Stimulated activated memory B cell treated with anti-CD40 and anti-IgM and Interleukin-4, amounts not matched to agents 10 μg/mL and 1 μg/mL and 100 μg/mL, for 72 hours (primary cell): Measurements from ENCODE around the gene CCDC90B.
"Not testable (repeated sequence)": the region's sequence is repeated elsewhere in the genome, so short reads cannot be mapped to it uniquely, and the experiment has no call there.

Source experiments
- ATAC-seq: fragments of 150-1000 bp; cut with Tn5 transposase; 2 replicates; pipeline ENCODE4 v1.10.0; 2021
- H3K27ac Mint-ChIP-seq: one replicate; pipeline ENCODE4 v1.8.0; 2022; ENCODE audit warnings: mild to moderate bottlenecking, mixed read lengths
- H3K27me3 Mint-ChIP-seq: one replicate; pipeline ENCODE4 v1.8.0; 2022; ENCODE audit warnings: mixed read lengths
- H3K36me3 Mint-ChIP-seq: one replicate; pipeline ENCODE4 v1.8.0; 2022; ENCODE audit warnings: mixed read lengths
- H3K4me1 Mint-ChIP-seq: one replicate; pipeline ENCODE4 v1.8.0; 2022; ENCODE audit warnings: mixed read lengths
- H3K4me3 Mint-ChIP-seq: one replicate; pipeline ENCODE4 v1.8.0; 2022; ENCODE audit warnings: mild to moderate bottlenecking, moderate library complexity, mixed read lengths
- H3K9me3 Mint-ChIP-seq: one replicate; pipeline ENCODE4 v1.8.0; 2022; ENCODE audit warnings: mixed read lengths

The CCDC90B gene

DNA sequence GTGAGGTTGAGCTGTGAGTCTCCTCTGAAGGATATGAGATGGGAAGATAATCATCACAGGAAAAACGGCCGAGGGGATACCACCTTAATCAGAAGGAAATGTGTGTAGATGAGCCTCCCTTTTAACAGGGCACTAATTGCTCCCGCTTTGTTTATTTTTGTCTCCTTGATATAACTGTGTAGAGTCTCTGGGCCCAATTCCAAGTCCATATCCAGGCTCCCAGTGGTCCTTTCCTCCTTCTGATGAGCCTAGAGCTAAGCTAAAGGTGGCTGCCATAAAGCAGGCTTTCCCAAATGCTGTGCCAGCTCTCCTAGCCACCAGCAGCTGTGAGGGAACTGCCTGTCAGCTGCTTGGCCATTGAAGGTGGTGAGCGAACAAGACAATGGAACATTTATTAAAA is 17.1 kb upstream of the CCDC90B start:
- H3K9me3 Mint-ChIP-seq = no peaks in the 10 kb centered on the region

DNA sequence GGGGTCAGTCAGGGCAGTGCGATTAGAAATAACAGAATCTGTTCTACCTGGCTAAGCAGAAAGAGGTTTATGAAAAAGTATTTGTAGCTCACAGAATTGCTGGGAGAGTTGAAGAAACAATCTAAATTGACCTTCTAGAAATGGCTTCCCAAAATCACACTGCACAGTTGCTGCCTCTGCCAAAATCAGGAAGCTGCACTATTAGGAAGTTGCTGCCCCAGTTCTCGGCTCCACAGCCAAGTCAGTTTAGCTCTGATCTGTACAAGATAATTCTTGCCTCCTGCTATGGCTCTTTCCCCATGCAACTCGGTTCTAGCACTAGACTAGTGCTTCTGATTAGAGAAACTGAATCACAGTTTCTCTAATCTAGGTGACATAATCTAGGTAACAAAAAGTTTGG is 16.0 kb upstream of the CCDC90B start:
- Mint-ChIP-seq H3K9me3 (no peaks in the 10 kb centered on the region), H3K36me3 (no peaks in the 10 kb centered on the region), H3K27ac (no peak overlapping the region), H3K4me1 (no peaks in the 10 kb centered on the region), H3K27me3 (no peaks in the 10 kb centered on the region), H3K4me3 (no peak overlapping the region)
- ATAC-seq = no peak

More for the DNA sequence above, 17.1 kb upstream of the CCDC90B start:
- no peak for ATAC-seq
- Mint-ChIP-seq H3K27me3 (no peaks in the 10 kb centered on the region), H3K4me1 (no peaks in the 10 kb centered on the region), H3K27ac (no peak overlapping the region), H3K4me3 (no peak overlapping the region), H3K36me3 (no peaks in the 10 kb centered on the region)

DNA sequence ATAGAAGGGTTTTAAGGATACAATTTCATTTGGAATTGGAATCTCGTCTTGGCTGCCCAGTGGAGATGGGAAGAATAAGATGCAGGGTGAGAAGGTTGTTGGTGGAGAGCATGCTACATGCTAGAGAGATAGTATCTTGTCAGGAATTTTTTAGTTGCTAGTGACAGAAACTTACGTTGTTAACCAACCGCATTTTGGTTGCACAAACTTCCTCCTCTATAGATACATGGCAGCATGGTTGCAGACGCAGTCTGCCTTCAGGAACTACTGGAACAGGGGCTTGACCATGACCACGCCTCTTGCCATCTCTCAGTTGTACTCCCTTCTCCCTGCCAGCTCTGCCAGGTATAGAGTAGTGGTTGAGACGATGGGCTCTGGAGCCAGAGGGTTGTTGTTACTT is 13.5 kb upstream of the CCDC90B start:
- ATAC-seq = no peak
- Mint-ChIP-seq H3K4me1 (no peaks in the 10 kb centered on the region), H3K36me3 (no peaks in the 10 kb centered on the region), H3K27ac (no peak overlapping the region), H3K9me3 (no peaks in the 10 kb centered on the region), H3K27me3 (no peaks in the 10 kb centered on the region), H3K4me3 (no peak overlapping the region)

DNA sequence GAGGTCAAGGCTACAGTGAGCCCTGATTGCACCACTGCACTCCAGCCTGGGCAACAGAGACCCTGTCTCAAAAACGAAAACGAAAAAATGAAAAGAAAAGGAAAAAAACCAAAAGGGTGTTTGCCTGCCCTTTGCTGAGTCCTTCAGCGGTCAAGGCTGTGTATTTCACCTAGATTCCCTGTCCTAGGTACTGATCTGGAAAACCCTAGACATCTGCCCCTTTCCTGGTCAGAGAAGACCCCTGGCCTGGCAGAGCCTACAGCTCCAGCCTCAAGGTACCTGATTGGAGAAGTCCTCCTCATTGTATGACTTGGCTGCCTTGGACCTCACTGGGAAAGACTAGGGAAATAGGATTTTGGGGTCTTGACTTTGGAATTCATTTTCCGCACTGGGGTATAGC is 8.0 kb upstream of the CCDC90B start:
- Mint-ChIP-seq H3K27ac (no peak overlapping the region), H3K4me3 (no peak overlapping the region), H3K4me1 (peaks cover 14% of the 10 kb centered on the region), H3K9me3 (no peaks in the 10 kb centered on the region), H3K27me3 (no peaks in the 10 kb centered on the region), H3K36me3 (no peaks in the 10 kb centered on the region)
- no peak for ATAC-seq

DNA sequence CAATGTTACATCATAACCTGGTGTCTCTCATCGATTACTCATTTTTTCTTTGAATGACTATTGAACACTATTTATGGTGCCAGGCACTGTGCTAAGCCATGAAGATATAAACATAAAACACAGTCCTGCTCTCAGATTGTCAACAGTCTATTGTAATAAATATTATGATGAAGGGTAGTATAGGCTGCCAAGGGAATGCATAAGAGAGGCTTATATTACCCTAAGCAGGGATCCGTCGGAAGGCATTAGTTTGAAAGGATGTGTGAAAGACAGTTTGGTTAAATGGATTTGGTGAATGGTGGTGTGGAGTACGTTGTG is 7.2 kb upstream of the CCDC90B start:
- Mint-ChIP-seq H3K27ac (no peak overlapping the region), H3K4me1 (peaks cover 20% of the 10 kb centered on the region), H3K4me3 (no peak overlapping the region), H3K36me3 (no peaks in the 10 kb centered on the region), H3K27me3 (no peaks in the 10 kb centered on the region), H3K9me3 (no peaks in the 10 kb centered on the region)
- no peak for ATAC-seq

DNA sequence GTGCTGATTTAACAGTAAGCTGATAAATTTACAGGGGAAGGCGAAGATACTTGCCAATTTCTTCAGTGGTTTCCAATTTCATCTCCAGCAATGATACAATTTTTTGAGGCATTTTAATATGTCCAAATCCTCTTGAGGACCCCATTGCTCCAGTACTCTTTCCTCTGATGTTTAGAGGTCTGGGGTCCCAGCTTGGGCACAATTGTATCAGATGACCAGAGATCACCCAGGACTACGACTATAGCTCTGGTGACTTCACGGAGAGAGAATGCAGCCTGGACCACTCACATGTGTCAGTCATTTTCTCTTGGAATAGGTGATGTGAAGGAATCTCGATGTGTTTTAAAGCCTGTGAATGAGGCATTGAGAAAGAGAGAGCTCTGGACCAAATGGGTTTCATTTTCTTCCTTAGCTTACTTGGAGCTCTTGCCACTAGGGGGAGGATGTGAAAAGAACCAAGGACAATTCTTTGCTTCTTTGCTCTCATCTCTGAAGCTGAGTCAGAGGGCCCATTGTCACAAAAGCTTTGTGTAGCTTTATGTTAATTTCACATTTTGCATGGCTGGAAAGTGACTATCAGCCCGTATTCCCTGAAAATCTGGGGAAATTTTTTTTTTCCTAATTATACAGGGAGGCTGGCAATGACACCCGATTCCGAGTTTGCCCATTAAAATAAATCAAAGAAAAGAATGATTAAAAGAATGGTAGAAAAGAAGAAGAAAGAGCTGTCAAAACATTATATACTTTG is 6.7 kb upstream of the CCDC90B start:
- no peaks in the 10 kb centered on the region for H3K27me3 Mint-ChIP-seq
- peak; percentile 73 for ATAC-seq
- peaks cover 20% of the 10 kb centered on the region for H3K4me1 Mint-ChIP-seq
- H3K36me3 Mint-ChIP-seq = no peaks in the 10 kb centered on the region
- H3K9me3 Mint-ChIP-seq = no peaks in the 10 kb centered on the region
- peak overlapping the region; percentile 66 for H3K27ac Mint-ChIP-seq
- H3K4me3 Mint-ChIP-seq = peak overlapping the region; percentile 52

DNA sequence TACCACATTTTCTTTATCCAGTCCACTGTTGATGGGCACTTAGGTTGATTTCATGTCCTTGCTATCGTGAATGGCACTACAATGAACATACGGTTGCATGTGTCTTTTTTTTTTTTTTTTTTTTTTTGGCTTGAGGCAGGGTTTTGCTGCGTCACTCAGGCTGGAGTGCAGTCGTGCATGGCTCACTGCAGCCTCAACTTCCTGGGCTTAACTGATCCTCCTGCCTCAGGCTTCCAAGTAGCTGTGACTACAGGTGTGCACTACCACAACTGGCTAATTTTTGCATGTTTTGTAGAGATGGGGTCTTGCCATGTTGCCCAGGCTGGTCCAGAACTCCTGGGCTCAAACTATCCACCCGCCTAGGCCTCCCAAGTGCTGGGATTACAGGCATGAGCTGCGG is 1.5 kb upstream of the CCDC90B start:
- no peaks in the 10 kb centered on the region for H3K36me3 Mint-ChIP-seq
- H3K27ac Mint-ChIP-seq = peak overlapping the region; percentile 7
- no peak for ATAC-seq
- H3K27me3 Mint-ChIP-seq = no peaks in the 10 kb centered on the region
- H3K4me3 Mint-ChIP-seq = no peak overlapping the region
- peaks cover 42% of the 10 kb centered on the region for H3K4me1 Mint-ChIP-seq
- H3K9me3 Mint-ChIP-seq = peaks cover 3% of the 10 kb centered on the region

DNA sequence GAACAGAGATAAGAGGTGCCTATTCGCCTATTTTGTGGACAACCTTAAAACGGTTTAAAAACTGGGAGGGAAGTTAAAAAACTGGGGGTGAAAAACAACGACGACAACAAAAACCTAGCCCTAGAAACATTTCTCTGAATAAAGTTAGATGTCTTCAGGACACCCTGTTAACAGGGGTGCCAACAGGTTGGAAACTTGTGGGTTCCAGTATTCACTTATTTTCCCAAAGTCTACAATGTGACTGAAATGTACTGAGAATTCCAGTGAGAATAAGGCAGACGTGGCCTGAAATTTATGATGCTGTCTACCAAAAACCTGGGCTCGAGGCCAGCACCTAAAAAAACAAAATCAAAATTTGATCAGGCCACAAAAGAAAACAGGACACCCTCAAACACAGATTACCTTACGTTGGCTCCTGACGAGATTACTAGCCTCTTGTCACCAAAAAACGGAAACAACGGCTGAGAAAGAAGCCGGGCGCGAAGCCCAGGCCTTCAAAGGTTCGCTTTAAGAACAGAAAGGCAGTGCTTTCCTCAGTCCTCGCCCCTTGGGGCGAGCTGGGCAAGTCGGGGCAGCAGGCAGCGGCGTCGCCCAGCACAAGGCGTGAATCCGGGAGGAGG is 906 bp downstream of the CCDC90B start:
- Mint-ChIP-seq H3K4me1 (peaks cover 51% of the 10 kb centered on the region), H3K36me3 (peaks cover 5% of the 10 kb centered on the region), H3K9me3 (peaks cover 3% of the 10 kb centered on the region), H3K4me3 (peak overlapping the region; percentile 99), H3K27me3 (no peaks in the 10 kb centered on the region), H3K27ac (peak overlapping the region; percentile 97)
- ATAC-seq = peak; percentile 73

DNA sequence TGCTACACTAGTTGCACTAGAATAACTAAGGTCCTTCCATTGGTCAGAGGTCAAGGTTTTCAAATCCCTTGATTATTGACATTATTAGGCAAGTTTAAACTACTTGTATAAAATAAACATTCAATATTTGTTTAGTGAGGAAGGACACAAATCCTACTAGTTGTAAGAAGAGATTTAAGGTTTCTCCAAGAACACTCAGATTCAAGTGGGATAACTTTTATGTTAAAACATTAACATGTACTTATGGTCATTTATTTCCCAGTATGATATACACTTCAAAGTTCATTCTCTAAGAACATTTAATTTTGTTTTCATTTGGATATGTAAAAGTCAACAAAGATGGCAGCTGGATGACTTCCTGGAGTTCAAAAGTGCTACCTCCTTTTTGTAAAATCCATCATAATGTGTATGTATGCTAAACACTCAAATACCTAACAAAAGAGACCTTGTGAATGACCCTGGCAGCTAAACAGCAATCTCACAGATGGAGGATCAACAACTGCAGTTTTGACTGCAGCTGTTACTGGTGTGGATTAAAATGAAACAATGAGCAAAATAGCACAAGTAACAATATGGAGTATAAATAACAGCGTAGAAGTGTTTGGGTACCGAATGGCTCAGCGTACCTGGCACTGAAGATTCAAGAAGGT is 1.5 kb downstream of the CCDC90B start:
- peaks cover 52% of the 10 kb centered on the region for H3K4me1 Mint-ChIP-seq

DNA sequence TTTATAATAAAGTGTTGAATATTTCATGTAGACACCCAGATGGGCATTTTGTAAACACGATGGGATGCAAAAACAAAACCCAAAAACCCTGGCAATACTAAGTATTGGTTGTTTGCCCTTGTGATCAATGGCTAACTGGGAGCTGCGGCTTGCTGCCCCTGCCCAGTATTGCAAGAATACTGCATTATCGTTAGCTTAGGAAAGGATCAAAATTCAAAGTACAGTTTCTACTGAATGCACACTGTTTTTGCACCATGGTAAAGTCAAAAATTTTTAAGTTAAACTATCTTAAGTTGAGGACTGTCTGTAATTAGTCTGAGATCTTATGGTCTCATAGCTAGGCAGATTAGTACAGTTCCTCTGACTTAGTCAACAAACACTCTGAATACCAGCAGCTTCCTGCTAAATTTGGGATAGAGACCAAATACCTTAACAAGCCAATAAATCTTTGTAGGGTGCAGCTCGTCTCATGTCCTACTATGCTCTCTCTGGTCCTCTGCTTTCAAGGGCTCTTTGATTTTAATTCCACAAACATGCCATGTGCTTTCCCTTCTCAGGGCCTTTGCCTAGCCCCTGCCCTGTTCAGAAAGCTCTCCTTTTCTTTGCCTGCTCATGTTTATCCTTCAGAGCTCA is 4.0 kb downstream of the CCDC90B start:
- H3K4me3 Mint-ChIP-seq = no peak overlapping the region
- no peaks in the 10 kb centered on the region for H3K27me3 Mint-ChIP-seq
- peaks cover 35% of the 10 kb centered on the region for H3K4me1 Mint-ChIP-seq
- peaks cover 1% of the 10 kb centered on the region for H3K9me3 Mint-ChIP-seq
- no peak for ATAC-seq
- H3K27ac Mint-ChIP-seq = no peak overlapping the region
- H3K36me3 Mint-ChIP-seq = peaks cover 24% of the 10 kb centered on the region

More for the DNA sequence above, 1.5 kb downstream of the CCDC90B start:
- no peak for ATAC-seq
- H3K9me3 Mint-ChIP-seq = peaks cover 3% of the 10 kb centered on the region
- no peaks in the 10 kb centered on the region for H3K27me3 Mint-ChIP-seq
- peak overlapping the region; percentile 99 for H3K4me3 Mint-ChIP-seq
- peaks cover 12% of the 10 kb centered on the region for H3K36me3 Mint-ChIP-seq
- H3K27ac Mint-ChIP-seq = peak overlapping the region; percentile 97

DNA sequence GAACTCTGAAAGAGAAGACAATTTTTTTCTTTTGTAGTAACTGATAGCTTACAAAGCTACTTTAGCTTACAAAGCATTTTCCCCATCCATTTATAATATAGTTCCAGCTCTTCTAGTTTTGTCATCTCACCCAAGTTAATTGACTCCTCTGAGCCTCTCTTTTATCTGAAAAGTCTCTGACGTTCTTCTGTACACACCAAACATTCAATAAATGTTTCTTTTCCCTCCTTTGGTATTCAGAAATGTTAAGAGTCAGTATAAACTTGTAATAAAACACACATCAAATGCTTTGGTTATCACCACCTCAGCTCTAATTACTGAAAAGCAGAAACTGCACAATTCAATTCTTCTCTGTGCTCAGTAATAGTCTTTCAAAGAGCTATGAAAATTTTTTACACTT is 5.9 kb downstream of the CCDC90B start:
- Mint-ChIP-seq H3K27me3 (no peaks in the 10 kb centered on the region), H3K9me3 (no peaks in the 10 kb centered on the region), H3K4me3 (no peak overlapping the region), H3K27ac (peak overlapping the region; percentile 14), H3K4me1 (peaks cover 32% of the 10 kb centered on the region), H3K36me3 (peaks cover 24% of the 10 kb centered on the region)
- no peak for ATAC-seq

DNA sequence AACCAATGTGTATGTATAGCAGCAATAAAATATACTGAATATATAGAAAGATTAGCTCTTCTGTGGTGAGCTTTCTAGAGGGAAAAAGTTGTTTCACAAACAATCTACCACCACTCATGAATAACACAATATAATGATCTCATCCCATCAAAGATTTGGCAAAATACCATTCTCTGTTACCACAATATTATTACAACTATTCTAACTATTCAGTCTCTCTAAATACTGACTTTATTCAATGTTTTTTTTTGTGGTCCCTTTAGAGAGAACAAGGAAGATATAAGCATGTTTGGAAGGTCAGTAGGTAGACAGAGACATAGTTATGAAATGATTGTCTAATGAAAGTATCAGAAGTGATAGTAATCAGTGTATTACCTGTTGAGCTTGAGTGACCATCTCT is 7.8 kb downstream of the CCDC90B start:
- no peak for ATAC-seq
- no peaks in the 10 kb centered on the region for H3K9me3 Mint-ChIP-seq
- H3K27ac Mint-ChIP-seq = no peak overlapping the region
- H3K4me3 Mint-ChIP-seq = no peak overlapping the region
- peaks cover 24% of the 10 kb centered on the region for H3K36me3 Mint-ChIP-seq
- peaks cover 20% of the 10 kb centered on the region for H3K4me1 Mint-ChIP-seq
- H3K27me3 Mint-ChIP-seq = no peaks in the 10 kb centered on the region

DNA sequence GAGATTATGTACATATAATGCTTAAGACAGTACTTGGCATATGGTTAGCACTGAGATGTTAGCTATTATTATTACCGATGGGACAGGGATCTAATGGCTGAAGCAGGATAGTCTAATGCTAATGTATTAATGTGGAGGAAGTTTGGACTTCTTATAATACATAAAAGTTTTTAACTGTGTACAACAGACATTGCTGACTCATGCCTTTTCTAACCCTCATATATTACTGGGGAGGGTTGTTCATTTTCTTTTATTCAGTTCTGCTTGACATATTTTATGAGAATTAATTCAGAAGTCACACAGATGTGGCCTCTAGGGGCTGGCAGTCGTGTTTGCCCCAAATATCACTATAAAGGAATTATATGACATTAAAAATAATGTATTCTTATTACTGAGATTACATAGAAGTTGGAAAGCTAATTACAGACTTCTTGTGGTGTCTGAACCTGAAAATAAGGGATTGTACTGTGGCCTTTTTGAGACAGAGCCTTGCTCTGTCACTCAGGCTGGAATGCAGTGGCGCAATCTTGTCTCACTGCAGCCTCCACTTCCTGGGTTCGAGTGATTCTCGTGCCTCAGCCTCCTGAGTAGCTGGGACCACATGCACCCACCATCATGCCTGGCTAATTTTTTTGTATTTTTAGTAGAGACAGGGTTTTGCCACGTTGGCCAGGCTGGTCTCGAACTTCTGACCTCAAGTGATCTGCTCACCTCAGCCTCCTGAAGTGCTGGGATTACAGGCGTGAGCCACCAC is 10.1 kb downstream of the CCDC90B start:
- ATAC-seq = no peak
- Mint-ChIP-seq H3K9me3 (no peaks in the 10 kb centered on the region), H3K27ac (no peak overlapping the region), H3K27me3 (no peaks in the 10 kb centered on the region), H3K36me3 (peaks cover 40% of the 10 kb centered on the region), H3K4me3 (no peak overlapping the region), H3K4me1 (peaks cover 8% of the 10 kb centered on the region)

DNA sequence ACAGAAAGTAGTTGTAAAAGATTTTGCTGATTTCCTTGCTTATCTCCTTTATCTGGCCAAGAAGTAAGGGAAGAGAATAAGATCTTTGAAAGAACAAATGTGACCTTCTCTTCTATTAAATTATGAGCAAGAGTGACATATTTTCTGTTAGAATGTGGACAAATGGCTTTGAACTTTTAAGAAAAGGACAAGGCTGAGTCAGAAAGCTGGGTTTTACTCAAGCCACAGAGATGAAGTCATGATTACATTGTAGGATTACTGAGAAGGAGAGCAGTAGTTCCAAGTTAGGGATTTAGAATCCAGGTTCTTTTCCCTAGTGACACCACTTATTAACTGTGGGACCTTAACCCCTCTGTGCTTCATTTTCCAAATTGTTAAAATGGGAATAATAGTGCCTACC is 13.5 kb downstream of the CCDC90B start:
- Mint-ChIP-seq H3K27ac (no peak overlapping the region), H3K36me3 (peaks cover 50% of the 10 kb centered on the region), H3K4me3 (no peak overlapping the region)

DNA sequence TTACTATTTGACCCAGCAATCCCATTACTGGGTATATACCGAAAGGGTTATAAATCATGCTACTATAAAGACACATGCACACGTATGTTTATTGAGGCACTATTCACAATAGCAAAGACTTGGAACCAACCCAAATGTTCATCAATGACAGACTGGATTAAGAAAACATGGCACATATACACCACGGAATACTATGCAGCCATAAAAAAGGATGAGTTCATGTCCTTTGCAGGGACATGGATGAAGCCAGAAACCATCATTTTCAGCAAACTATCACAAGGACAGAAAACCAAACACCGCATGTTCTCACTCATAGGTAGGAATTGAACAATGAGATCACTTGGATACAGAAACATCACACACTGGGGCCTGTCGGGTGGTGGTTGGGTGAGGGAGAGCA is 14.4 kb downstream of the CCDC90B start:
- peaks cover 18% of the 10 kb centered on the region for H3K4me1 Mint-ChIP-seq
- H3K27me3 Mint-ChIP-seq, ATAC-seq, H3K4me3 Mint-ChIP-seq, H3K9me3 Mint-ChIP-seq, H3K27ac Mint-ChIP-seq: not testable (repeated sequence)
- H3K36me3 Mint-ChIP-seq = peaks cover 59% of the 10 kb centered on the region

More for the DNA sequence above, 13.5 kb downstream of the CCDC90B start:
- Mint-ChIP-seq H3K4me1 (peaks cover 18% of the 10 kb centered on the region), H3K9me3 (no peaks in the 10 kb centered on the region), H3K27me3 (no peaks in the 10 kb centered on the region)
- no peak for ATAC-seq
